Upper lobe of left lung (tissue), 4 donors: ENCODE data around the gene SRCAP.

Experiments used
- CTCF ChIP-seq, 6 experiments: fragments of 450-650 bp in 4 of 6; fragments of 200-600 bp in 2 of 6; sonication (generic) in 2 of 6; IDR thresholded peaks; one replicate each; pipeline ENCODE4 v1.5.1; 2016 to 2019; ENCODE audit warnings: antibody characterized with exemption in 6 of 6
- POLR2A ChIP-seq, 4 donors: fragments of 450-650 bp; IDR thresholded peaks; one replicate each; pipeline ENCODE4 v1.5.1; 2016 to 2017; ENCODE audit warnings: antibody characterized with exemption in 4 of 4, mild to moderate bottlenecking in 2 of 4
- POLR2AphosphoS5 ChIP-seq, 2 donors: sonication (generic); formaldehyde crosslinking; IDR thresholded peaks; one replicate each; pipeline ENCODE4 v1.5.1; 2017; ENCODE audit warnings: antibody characterized with exemption in 2 of 2

GRCh38 chr16:30747331-30747730 lies 48.4 kb downstream of the SRCAP start:
- no peak for TF ChIP-seq POLR2A (IDR thresholded peaks at IDR 0.05)
- no peak for TF ChIP-seq CTCF (IDR thresholded peaks at IDR 0.05)
- no peak for TF ChIP-seq POLR2AphosphoS5 (IDR thresholded peaks at IDR 0.05)
